ENCODE results near the gene ADGRA1. TPM values are rescaled to one million over a fixed set of nuclear protein-coding genes. Genes with fewer than 3 reads are reported as not detected.

The ADGRA1 gene
- total and polyA plus RNA-seq, 2 experiments from 2014 or later = 0.23 to 0.52 TPM

DNA sequence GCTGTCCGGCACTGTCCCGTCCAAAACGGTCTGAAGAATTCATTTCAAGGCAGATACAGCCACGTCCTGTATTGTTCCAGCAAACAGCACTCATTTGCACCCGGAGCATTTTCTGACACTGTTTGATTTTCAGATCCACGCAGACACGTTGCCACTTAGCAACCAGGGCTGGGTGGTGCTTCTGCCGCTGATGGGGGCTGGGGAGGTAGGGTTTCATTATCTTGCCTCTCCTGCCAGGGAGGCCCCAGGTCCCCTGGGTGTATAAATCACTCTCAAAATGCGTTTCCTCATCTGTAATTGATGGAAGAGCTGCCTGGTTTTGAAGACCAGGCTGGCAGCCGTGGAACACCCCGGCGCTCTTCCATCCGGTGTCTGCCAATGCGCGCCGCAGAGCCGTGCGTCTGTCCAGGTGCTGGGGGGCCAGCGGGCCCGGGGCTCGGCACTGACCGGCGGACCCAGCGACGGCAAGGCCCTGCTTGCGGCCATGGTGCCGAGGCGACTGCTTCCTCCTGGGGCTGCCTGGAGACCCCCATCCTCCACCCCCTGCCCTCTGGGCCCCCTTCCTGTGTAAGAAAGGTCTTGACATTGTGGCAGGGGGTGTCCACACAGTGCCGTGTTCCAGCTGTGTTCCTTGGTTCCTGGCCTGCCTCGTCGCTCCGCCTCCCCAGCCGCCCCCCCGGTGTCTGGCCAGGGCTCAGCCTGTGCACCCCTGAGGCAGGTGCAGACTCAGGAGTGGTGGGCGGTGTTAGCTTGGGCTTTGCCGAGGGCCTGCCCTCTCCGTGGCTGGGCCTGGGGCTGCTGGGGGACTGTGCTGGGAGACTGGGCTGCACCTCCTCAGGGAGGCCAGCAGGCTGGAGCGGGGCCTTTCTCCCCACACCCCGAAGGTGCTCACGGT lies 16.6 kb downstream of the ADGRA1 start:
- no peak for TF ChIP-seq NANOG (IDR thresholded peaks at IDR 0.05; ENCODE audit: borderline replicate concordance)
- TF ChIP-seq EZH2phosphoT487 (IDR thresholded peaks at IDR 0.05; ENCODE audit: unreplicated experiment) = no peak
- no peak for TF ChIP-seq JUNB (IDR thresholded peaks at IDR 0.05; ENCODE audit: unreplicated experiment)
- no peak for TF ChIP-seq ZNF114 (CRISPR knock-in tag; IDR thresholded peaks at IDR 0.05)
- TF ChIP-seq EZH2 (IDR thresholded peaks at IDR 0.05; ENCODE audit: low read depth, unreplicated experiment) = no peak
- TF ChIP-seq ZNF331 (CRISPR knock-in tag; IDR thresholded peaks at IDR 0.05; ENCODE audit: low read depth) = no peak
- TF ChIP-seq POLR2AphosphoS5 (IDR thresholded peaks at IDR 0.05; ENCODE audit: low read depth) = no peak
- TF ChIP-seq, protein P1, sequence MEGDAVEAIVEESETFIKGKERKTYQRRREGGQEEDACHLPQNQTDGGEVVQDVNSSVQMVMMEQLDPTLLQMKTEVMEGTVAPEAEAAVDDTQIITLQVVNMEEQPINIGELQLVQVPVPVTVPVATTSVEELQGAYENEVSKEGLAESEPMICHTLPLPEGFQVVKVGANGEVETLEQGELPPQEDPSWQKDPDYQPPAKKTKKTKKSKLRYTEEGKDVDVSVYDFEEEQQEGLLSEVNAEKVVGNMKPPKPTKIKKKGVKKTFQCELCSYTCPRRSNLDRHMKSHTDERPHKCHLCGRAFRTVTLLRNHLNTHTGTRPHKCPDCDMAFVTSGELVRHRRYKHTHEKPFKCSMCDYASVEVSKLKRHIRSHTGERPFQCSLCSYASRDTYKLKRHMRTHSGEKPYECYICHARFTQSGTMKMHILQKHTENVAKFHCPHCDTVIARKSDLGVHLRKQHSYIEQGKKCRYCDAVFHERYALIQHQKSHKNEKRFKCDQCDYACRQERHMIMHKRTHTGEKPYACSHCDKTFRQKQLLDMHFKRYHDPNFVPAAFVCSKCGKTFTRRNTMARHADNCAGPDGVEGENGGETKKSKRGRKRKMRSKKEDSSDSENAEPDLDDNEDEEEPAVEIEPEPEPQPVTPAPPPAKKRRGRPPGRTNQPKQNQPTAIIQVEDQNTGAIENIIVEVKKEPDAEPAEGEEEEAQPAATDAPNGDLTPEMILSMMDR (conservative IDR thresholded peaks at IDR 0.05; ENCODE audit: low read depth in 2 of 2) = no peak
- TF ChIP-seq, protein P2, sequence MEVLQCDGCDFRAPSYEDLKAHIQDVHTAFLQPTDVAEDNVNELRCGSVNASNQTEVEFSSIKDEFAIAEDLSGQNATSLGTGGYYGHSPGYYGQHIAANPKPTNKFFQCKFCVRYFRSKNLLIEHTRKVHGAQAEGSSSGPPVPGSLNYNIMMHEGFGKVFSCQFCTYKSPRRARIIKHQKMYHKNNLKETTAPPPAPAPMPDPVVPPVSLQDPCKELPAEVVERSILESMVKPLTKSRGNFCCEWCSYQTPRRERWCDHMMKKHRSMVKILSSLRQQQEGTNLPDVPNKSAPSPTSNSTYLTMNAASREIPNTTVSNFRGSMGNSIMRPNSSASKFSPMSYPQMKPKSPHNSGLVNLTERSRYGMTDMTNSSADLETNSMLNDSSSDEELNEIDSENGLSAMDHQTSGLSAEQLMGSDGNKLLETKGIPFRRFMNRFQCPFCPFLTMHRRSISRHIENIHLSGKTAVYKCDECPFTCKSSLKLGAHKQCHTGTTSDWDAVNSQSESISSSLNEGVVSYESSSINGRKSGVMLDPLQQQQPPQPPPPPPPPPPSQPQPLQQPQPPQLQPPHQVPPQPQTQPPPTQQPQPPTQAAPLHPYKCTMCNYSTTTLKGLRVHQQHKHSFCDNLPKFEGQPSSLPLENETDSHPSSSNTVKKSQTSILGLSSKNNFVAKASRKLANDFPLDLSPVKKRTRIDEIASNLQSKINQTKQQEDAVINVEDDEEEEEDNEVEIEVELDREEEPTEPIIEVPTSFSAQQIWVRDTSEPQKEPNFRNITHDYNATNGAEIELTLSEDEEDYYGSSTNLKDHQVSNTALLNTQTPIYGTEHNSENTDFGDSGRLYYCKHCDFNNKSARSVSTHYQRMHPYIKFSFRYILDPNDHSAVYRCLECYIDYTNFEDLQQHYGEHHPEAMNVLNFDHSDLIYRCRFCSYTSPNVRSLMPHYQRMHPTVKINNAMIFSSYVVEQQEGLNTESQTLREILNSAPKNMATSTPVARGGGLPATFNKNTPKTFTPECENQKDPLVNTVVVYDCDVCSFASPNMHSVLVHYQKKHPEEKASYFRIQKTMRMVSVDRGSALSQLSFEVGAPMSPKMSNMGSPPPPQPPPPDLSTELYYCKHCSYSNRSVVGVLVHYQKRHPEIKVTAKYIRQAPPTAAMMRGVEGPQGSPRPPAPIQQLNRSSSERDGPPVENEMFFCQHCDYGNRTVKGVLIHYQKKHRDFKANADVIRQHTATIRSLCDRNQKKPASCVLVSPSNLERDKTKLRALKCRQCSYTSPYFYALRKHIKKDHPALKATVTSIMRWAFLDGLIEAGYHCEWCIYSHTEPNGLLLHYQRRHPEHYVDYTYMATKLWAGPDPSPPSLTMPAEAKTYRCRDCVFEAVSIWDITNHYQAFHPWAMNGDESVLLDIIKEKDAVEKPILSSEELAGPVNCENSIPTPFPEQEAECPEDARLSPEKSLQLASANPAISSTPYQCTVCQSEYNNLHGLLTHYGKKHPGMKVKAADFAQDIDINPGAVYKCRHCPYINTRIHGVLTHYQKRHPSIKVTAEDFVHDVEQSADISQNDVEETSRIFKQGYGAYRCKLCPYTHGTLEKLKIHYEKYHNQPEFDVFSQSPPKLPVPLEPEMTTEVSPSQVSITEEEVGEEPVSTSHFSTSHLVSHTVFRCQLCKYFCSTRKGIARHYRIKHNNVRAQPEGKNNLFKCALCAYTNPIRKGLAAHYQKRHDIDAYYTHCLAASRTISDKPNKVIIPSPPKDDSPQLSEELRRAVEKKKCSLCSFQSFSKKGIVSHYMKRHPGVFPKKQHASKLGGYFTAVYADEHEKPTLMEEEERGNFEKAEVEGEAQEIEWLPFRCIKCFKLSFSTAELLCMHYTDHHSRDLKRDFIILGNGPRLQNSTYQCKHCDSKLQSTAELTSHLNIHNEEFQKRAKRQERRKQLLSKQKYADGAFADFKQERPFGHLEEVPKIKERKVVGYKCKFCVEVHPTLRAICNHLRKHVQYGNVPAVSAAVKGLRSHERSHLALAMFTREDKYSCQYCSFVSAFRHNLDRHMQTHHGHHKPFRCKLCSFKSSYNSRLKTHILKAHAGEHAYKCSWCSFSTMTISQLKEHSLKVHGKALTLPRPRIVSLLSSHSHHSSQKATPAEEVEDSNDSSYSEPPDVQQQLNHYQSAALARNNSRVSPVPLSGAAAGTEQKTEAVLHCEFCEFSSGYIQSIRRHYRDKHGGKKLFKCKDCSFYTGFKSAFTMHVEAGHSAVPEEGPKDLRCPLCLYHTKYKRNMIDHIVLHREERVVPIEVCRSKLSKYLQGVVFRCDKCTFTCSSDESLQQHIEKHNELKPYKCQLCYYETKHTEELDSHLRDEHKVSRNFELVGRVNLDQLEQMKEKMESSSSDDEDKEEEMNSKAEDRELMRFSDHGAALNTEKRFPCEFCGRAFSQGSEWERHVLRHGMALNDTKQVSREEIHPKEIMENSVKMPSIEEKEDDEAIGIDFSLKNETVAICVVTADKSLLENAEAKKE (CRISPR knock-in tag; IDR thresholded peaks at IDR 0.05) = no peak
- TF ChIP-seq, protein P3, sequence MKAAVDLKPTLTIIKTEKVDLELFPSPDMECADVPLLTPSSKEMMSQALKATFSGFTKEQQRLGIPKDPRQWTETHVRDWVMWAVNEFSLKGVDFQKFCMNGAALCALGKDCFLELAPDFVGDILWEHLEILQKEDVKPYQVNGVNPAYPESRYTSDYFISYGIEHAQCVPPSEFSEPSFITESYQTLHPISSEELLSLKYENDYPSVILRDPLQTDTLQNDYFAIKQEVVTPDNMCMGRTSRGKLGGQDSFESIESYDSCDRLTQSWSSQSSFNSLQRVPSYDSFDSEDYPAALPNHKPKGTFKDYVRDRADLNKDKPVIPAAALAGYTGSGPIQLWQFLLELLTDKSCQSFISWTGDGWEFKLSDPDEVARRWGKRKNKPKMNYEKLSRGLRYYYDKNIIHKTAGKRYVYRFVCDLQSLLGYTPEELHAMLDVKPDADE (IDR thresholded peaks at IDR 0.05) = no peak
- TF ChIP-seq, protein P4, sequence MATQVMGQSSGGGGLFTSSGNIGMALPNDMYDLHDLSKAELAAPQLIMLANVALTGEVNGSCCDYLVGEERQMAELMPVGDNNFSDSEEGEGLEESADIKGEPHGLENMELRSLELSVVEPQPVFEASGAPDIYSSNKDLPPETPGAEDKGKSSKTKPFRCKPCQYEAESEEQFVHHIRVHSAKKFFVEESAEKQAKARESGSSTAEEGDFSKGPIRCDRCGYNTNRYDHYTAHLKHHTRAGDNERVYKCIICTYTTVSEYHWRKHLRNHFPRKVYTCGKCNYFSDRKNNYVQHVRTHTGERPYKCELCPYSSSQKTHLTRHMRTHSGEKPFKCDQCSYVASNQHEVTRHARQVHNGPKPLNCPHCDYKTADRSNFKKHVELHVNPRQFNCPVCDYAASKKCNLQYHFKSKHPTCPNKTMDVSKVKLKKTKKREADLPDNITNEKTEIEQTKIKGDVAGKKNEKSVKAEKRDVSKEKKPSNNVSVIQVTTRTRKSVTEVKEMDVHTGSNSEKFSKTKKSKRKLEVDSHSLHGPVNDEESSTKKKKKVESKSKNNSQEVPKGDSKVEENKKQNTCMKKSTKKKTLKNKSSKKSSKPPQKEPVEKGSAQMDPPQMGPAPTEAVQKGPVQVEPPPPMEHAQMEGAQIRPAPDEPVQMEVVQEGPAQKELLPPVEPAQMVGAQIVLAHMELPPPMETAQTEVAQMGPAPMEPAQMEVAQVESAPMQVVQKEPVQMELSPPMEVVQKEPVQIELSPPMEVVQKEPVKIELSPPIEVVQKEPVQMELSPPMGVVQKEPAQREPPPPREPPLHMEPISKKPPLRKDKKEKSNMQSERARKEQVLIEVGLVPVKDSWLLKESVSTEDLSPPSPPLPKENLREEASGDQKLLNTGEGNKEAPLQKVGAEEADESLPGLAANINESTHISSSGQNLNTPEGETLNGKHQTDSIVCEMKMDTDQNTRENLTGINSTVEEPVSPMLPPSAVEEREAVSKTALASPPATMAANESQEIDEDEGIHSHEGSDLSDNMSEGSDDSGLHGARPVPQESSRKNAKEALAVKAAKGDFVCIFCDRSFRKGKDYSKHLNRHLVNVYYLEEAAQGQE (IDR thresholded peaks at IDR 0.05; ENCODE audit: unreplicated experiment) = no peak
- TF ChIP-seq STAT1 (IDR thresholded peaks at IDR 0.05; ENCODE audit: unreplicated experiment) = no peak
- no peak for TF ChIP-seq CREB1 (CRISPR knock-in tag; IDR thresholded peaks at IDR 0.05; ENCODE audit: low read depth)
- Histone ChIP-seq H4K20me1 (replicated peaks; ENCODE audit: insufficient read depth) (no peaks in the 10 kb centered on the region), H3K79me2 (replicated peaks; ENCODE audit: insufficient read depth) (no peaks in the 10 kb centered on the region), H3K27me3 (ENCODE audit: insufficient read depth) (no peaks in the 10 kb centered on the region), H3K9me2 (ENCODE audit: insufficient read depth) (no peaks in the 10 kb centered on the region), H3K4me3 (no peak overlapping the region), H3F3A (replicated peaks; ENCODE audit: low read depth) (peaks cover 7% of the 10 kb centered on the region; the same call in 1 of the 2 replicates), H3K4me1 (ENCODE audit: insufficient read depth) (peaks cover 13% of the 10 kb centered on the region), H3K27ac (ENCODE audit: low read depth) (no peak overlapping the region), H2AFZ (no peak overlapping the region), H3K4me2 (no peak overlapping the region), H3K36me3 (ENCODE audit: insufficient read depth) (no peaks in the 10 kb centered on the region)
- ATAC-seq (peak; percentile 24), DNase-seq (ENCODE audit: low spot score) (peak; percentile 52)
- Mint-ChIP-seq H3K36me3 (ENCODE audit: low read depth) (peaks cover under 1% of the 10 kb centered on the region; the same call in 2 of the 3 replicates), H3K4me3 (no peak overlapping the region), H3K4me1 (peaks cover 24% of the 10 kb centered on the region), H3K9me3 (peaks cover 21% of the 10 kb centered on the region), H3K27ac (no peak overlapping the region), H3K27me3 (ENCODE audit: insufficient read depth, low read depth, poor library complexity) (peaks cover 13% of the 10 kb centered on the region)
